ENCODE data around the gene INTS11. TPM values are rescaled to one million over a fixed set of nuclear protein-coding genes. Genes with fewer than 3 reads are reported as not detected.
A peak's percentile ranks its signal among the peaks of the same experiment; 100 is the strongest.

Gene INTS11
- total RNA-seq, 3 donors from 2014 or later = 68.6 to 125 (median 119) TPM

GRCh38 chr1:1306661-1307260, 17.7 kb downstream of the INTS11 start:
- Histone ChIP-seq H3K27ac (peak overlapping the region; percentile 90 to 93), H3K9me3 (no peaks in the 10 kb centered on the region), H3K27me3 (no peaks in the 10 kb centered on the region), H3K36me3 (no peaks in the 10 kb centered on the region), H3K4me1 (peaks cover 25 to 34% of the 10 kb centered on the region in 2 donors), H3K4me3 (peak overlapping the region; percentile 78 to 86 (median 80))
- intact Hi-C loops (cut with DNase I; ENCODE audit: low total_unique reads) = no loop called here
- no peak for DNase-seq (ENCODE audit: low spot score in 2 of 2)
- TF ChIP-seq POLR2AphosphoS5 (IDR thresholded peaks at IDR 0.05) = no peak
- TF ChIP-seq CTCF (IDR thresholded peaks at IDR 0.05) = no peak
- TF ChIP-seq POLR2A (IDR thresholded peaks at IDR 0.05) = no peak

DNA sequence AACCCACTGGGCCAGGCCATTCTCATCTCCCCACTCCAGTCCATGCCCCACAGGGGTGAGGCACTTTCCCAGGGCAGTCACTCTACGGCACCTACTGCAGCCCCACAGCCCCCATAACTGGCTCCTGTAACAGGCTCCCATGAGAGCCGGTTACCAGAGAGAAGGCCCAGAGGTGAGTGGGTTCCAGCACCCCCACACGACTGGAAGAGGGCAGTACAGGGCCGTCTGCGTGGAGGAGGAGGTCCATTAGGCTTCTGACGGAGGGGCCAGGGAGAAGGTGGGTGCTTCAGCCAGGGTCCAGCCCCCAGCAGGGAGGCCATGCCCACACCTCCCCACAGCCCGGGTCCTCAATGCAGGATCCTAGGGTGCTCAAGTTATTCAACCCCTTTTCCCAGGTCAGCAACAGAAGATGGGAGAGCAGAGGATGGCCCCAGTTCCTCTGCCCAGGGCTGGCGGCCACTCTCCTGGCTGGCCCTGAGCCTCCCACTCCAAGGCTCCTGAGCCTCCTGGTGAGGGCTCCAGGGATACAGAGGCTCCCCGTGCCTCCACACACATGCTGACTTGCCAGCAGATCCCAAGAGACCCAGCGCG, 18.3 kb downstream of the INTS11 start:
- Histone ChIP-seq H3K4me3 (peak overlapping the region; percentile 78 to 86 (median 80)), H3K9me3 (no peaks in the 10 kb centered on the region), H3K27ac (peak overlapping the region; percentile 85 to 86), H3K36me3 (no peaks in the 10 kb centered on the region), H3K4me1 (peaks cover 25 to 34% of the 10 kb centered on the region in 2 donors), H3K27me3 (no peaks in the 10 kb centered on the region)
- TF ChIP-seq POLR2A (IDR thresholded peaks at IDR 0.05) (no peak), CTCF (IDR thresholded peaks at IDR 0.05) (no peak), POLR2AphosphoS5 (IDR thresholded peaks at IDR 0.05) (no peak)
- intact Hi-C loops (cut with DNase I; ENCODE audit: low total_unique reads) = no loop called here
- DNase-seq (ENCODE audit: low spot score in 2 of 2) = no peak

GRCh38 chr1:1305300-1306069, 19.0 kb downstream of the INTS11 start:
- no peaks in the 10 kb centered on the region for H3K9me3 ChIP-seq
- H3K4me3 ChIP-seq = peak overlapping the region; percentile 78 to 86 (median 80)
- peak overlapping the region; percentile 85 to 86 for H3K27ac ChIP-seq
- intact Hi-C loops (cut with DNase I; ENCODE audit: low total_unique reads) = no loop called here
- no peaks in the 10 kb centered on the region for H3K36me3 ChIP-seq
- no peak for TF ChIP-seq POLR2A (IDR thresholded peaks at IDR 0.05)
- TF ChIP-seq CTCF (IDR thresholded peaks at IDR 0.05) = no peak
- no peak for TF ChIP-seq POLR2AphosphoS5 (IDR thresholded peaks at IDR 0.05)
- no peak for DNase-seq (ENCODE audit: low spot score in 2 of 2)
- peaks cover 25 to 34% of the 10 kb centered on the region in 2 donors for H3K4me1 ChIP-seq
- H3K27me3 ChIP-seq = no peaks in the 10 kb centered on the region

DNA sequence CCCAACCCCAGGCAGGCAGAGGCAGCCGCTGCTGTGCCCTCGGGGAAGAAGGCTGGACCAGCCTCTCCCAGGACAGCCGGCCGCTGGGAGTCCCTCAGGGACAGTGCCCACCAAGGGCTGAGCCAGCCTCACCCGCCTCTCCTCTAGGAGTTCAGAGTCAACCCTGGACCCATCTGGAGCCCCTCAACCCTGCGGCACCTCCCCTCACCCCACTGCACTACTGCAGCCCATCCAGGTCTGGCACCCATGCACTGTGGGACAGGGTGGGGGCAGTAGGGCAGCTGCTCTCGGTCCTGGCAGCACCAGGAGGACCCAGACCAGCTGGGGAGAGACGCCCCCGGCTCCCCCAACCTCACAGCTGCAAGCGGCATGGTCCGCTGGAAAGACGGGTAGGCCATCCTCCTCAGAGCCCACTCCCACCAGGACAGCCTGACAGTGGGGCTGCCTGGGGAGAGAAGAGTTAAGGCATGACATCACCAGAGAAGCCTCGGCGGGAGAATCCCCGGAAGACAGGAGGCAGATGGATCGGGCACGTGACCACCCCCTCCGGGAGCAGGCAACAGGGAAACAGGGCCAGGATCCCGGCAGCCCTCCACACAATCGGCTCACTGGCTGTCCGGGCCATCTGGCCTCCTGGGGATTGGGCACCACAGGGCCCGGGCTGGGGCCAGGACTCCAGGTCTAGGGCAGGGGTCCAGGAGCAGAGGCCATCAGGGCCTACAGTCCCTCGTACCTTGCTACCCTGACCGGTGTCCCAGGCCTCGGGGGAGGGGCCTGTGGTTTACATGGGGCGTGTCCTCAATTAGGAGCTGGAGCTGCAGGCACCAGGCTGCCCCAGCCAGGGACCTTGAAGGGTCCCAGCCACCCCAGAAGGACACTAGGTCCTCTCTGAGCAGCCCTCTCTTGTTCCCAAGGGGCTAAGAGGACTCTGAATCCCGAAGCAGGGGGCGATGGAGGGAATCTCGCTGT, 19.8 kb downstream of the INTS11 start:
- intact Hi-C loops (cut with DNase I; ENCODE audit: low total_unique reads) = no loop called here
- H3K4me3 ChIP-seq = peak overlapping the region; percentile 78 to 86 (median 80)

DNA sequence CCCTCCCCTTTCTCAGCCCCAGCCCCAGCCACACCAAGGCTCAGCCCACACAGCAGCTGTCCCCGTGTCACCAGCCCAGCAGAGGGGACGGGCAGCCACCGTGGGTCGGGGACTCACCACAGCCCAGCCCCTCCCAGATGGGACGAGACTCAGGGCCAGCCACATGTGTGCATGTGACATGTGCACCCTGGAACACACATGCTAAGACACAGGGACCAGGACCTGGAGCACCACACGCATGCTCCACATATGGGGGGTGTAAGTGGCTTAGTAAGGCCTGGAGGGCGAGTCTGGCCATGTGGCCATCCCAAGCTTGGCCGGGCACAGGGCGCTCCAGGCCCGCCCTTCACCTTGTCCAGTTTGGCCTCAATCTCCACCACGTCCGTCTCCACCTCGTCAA, 20.7 kb downstream of the INTS11 start:
- intact Hi-C loops (cut with DNase I; ENCODE audit: low total_unique reads) = no loop called here
- peak overlapping the region; percentile 85 to 86 for H3K27ac ChIP-seq
- no peaks in the 10 kb centered on the region for H3K36me3 ChIP-seq
- peaks cover 22 to 26% of the 10 kb centered on the region in 2 donors for H3K4me1 ChIP-seq
- TF ChIP-seq POLR2AphosphoS5 (IDR thresholded peaks at IDR 0.05) (no peak), POLR2A (IDR thresholded peaks at IDR 0.05) (no peak), CTCF (IDR thresholded peaks at IDR 0.05) (no peak)
- no peaks in the 10 kb centered on the region for H3K9me3 ChIP-seq
- DNase-seq (ENCODE audit: low spot score in 2 of 2) = no peak
- no peaks in the 10 kb centered on the region for H3K27me3 ChIP-seq
- peak overlapping the region in 1 of 3 donors; percentile 80 for H3K4me3 ChIP-seq

More for the DNA sequence above, 19.8 kb downstream of the INTS11 start:
- H3K36me3 ChIP-seq = no peaks in the 10 kb centered on the region
- H3K9me3 ChIP-seq = no peaks in the 10 kb centered on the region
- peak overlapping the region; percentile 85 to 86 for H3K27ac ChIP-seq
- DNase-seq (ENCODE audit: low spot score in 2 of 2) = peak; percentile 77 to 81
- H3K27me3 ChIP-seq = no peaks in the 10 kb centered on the region
- peaks cover 25 to 29% of the 10 kb centered on the region in 2 donors for H3K4me1 ChIP-seq
- TF ChIP-seq POLR2A (IDR thresholded peaks at IDR 0.05) (no peak), POLR2AphosphoS5 (IDR thresholded peaks at IDR 0.05) (peak in 2 of 3 donors; percentile 38 to 45)

Measured in breast epithelium (tissue), 4 donors.